Measurements from ENCODE around the gene EVL. TPM values are rescaled to one million over a fixed set of nuclear protein-coding genes. Genes with fewer than 3 reads are reported as not detected.
"Not testable (repeated sequence)": the region's sequence is repeated elsewhere in the genome, so short reads cannot be mapped to it uniquely, and the experiment has no call there.

The EVL gene
- total RNA-seq, 2 donors from 2014 or later = 53.1 to 102 TPM

DNA sequence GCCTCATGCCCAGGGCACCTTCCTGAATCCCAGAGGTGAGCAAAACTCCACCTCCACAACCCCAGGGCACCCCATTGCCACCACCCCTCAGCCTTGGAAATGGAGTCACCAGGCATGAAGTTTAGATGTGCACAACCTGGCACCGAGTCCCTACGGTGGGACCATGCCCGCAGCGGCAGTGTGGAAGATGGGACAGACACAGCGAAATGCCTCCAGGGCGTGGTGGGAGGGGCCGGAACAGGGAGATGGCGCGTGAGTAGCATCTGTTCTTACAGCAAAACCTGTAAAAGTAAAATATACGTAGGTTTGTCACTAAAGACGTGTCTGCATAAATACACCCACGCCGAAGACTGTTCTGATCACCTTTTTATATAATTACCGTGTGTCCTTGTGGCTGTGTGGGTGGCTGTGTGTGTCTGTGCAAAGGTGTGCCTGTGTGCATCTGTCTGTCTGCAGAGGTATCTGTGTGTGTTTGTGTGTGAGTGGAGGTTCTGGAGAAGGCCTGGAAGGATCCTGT is 111.6 kb downstream of the EVL start:
- DNase-seq (ENCODE audit: low spot score) = no peak
- H3K4me3 ChIP-seq = no peak overlapping the region
- H3K9me3 ChIP-seq = no peaks in the 10 kb centered on the region
- H3K27me3 ChIP-seq (replicated peaks; ENCODE audit: insufficient read depth) = no peaks in the 10 kb centered on the region
- no peak overlapping the region for H3K27ac ChIP-seq
- H3K36me3 ChIP-seq = no peaks in the 10 kb centered on the region
- TF ChIP-seq, protein P1, sequence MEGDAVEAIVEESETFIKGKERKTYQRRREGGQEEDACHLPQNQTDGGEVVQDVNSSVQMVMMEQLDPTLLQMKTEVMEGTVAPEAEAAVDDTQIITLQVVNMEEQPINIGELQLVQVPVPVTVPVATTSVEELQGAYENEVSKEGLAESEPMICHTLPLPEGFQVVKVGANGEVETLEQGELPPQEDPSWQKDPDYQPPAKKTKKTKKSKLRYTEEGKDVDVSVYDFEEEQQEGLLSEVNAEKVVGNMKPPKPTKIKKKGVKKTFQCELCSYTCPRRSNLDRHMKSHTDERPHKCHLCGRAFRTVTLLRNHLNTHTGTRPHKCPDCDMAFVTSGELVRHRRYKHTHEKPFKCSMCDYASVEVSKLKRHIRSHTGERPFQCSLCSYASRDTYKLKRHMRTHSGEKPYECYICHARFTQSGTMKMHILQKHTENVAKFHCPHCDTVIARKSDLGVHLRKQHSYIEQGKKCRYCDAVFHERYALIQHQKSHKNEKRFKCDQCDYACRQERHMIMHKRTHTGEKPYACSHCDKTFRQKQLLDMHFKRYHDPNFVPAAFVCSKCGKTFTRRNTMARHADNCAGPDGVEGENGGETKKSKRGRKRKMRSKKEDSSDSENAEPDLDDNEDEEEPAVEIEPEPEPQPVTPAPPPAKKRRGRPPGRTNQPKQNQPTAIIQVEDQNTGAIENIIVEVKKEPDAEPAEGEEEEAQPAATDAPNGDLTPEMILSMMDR (IDR thresholded peaks at IDR 0.05) = no peak
- ATAC-seq (ENCODE audit: insufficient number of reproducible peaks, low FRiP score, low read depth) = no peak
- no peaks in the 10 kb centered on the region for H3K4me1 ChIP-seq (ENCODE audit: control insufficient read depth in 1 of 2, low read depth in 2 of 2)

DNA sequence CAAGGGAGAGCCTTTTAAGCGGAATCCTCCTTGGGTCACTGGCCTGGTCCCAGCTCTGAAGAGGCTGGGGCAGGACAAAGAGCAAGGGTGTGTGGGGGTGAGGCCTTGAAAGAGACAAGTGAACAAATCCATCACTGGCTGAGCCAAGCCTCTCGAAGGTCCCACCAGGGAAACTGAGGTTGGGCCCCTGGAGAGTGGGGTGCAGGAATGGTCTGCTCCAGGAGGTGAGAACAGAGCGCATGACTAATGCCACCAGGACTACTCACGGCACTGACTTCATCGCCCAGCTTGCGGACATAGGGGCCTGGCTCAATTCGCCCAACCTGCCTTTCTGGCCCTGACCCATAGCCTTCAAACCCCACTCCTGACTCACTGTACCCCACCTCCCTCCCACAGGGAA is 113.5 kb downstream of the EVL start:
- H3K27ac ChIP-seq = no peak overlapping the region
- no peaks in the 10 kb centered on the region for H3K27me3 ChIP-seq (replicated peaks; ENCODE audit: insufficient read depth)
- H3K9me3 ChIP-seq = no peaks in the 10 kb centered on the region
- DNase-seq (ENCODE audit: low spot score) (no peak), ATAC-seq (ENCODE audit: insufficient number of reproducible peaks, low FRiP score, low read depth) (no peak)
- TF ChIP-seq, protein P1 (IDR thresholded peaks at IDR 0.05) = no peak
- H3K4me3 ChIP-seq = no peak overlapping the region
- H3K36me3 ChIP-seq = no peaks in the 10 kb centered on the region
- no peaks in the 10 kb centered on the region for H3K4me1 ChIP-seq (ENCODE audit: control insufficient read depth in 1 of 2, low read depth in 2 of 2)

DNA sequence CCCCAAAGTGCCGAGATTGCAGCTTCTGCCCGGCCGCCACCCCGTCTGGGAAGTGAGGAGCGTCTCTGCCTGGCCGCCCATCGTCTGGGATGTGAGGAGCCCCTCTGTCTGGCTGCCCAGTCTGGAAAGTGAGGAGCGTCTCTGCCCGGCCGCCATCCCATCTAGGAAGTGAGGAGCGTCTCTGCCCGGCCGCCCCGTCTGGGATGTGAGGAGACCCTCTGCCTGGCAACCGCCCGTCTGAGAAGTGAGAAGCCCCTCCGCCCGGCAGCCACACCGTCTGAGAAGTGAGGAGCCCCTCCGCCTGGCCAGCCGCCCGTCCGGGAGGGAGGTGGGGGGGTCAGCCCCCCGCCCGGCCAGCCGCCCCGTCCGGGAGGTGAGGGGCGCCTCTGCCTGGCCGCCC is 115.4 kb downstream of the EVL start:
- not testable (repeated sequence) for H3K4me1 ChIP-seq (ENCODE audit: control insufficient read depth in 1 of 2, low read depth in 2 of 2)

DNA sequence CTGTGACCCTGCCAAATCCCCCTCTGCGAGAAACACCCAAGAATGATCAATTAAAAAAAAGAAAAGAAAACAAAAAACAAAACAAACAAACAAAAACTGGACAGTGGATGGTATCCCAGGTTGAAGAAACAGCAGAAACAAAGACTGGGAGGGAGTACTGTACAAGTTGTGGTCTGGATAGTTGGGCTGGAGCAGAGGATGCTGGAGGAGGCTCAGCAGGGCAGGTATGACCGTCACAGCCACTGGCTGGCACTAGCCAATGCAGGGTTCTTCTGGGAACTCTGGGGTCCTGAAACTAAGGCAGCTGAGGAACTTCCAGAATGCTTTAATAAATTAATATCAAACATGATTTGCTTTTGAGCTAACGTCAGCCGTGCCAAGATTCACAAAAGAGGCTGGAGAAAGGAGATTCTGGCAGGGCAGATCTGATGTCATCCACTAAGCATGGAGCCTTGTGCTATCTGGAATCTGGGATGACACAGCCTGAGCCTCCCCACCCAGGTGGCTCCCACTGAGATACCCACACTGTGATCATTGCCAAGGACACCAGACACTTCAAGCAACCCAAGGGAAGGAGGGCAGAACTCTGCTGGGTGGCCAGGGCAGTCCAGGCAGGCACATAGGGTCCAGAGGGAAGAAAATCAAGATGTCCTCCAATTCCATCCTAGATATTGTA is 116.8 kb downstream of the EVL start:
- not testable (repeated sequence) for ATAC-seq (ENCODE audit: insufficient number of reproducible peaks, low FRiP score, low read depth); H3K27me3 ChIP-seq (replicated peaks; ENCODE audit: insufficient read depth); DNase-seq (ENCODE audit: low spot score); H3K27ac ChIP-seq; H3K4me3 ChIP-seq; H3K9me3 ChIP-seq; H3K4me1 ChIP-seq (ENCODE audit: control insufficient read depth in 1 of 2, low read depth in 2 of 2); H3K36me3 ChIP-seq

More for the DNA sequence above, 115.4 kb downstream of the EVL start:
- H3K27me3 ChIP-seq (replicated peaks; ENCODE audit: insufficient read depth); H3K4me3 ChIP-seq; H3K27ac ChIP-seq; H3K36me3 ChIP-seq; H3K9me3 ChIP-seq; DNase-seq (ENCODE audit: low spot score); ATAC-seq (ENCODE audit: insufficient number of reproducible peaks, low FRiP score, low read depth): not testable (repeated sequence)

DNA sequence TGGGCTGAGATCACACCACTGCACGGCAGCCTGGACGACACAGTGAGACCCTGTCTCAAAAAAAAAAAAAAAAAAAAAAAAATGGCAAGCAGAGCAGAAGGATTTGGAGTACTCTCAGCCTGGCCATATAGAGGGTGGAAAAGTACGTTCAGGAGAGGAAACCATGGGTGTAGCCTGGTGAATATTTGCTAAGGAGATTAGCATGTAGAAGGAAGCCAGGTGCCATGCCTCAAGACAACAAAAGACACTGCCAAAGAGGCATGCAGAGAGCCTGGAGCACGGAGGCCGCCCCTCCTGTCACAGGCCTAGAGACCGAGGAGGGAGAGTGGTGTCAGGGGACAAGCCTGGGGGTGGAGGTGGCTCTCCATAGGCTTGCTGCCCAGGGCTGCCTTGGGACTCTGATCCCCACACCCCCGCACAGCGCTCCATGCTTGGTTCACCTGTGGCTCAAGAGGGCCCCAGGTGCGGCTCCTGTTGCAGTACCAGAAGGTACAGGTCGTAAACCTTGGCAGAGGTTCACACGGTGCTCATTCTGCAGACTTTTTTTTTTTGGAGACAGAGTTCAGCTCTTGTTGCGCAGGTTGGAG is 122.1 kb downstream of the EVL start:
- Histone ChIP-seq H3K27me3 (replicated peaks; ENCODE audit: insufficient read depth) (no peaks in the 10 kb centered on the region), H3K27ac (no peak overlapping the region), H3K36me3 (no peaks in the 10 kb centered on the region), H3K4me3 (no peak overlapping the region), H3K4me1 (ENCODE audit: control insufficient read depth in 1 of 2, low read depth in 2 of 2) (peaks cover 9 to 10% of the 10 kb centered on the region in 2 donors), H3K9me3 (no peaks in the 10 kb centered on the region)
- no peak for DNase-seq (ENCODE audit: low spot score)
- no peak for ATAC-seq (ENCODE audit: insufficient number of reproducible peaks, low FRiP score, low read depth)
- TF ChIP-seq, protein P1 (IDR thresholded peaks at IDR 0.05) = no peak

DNA sequence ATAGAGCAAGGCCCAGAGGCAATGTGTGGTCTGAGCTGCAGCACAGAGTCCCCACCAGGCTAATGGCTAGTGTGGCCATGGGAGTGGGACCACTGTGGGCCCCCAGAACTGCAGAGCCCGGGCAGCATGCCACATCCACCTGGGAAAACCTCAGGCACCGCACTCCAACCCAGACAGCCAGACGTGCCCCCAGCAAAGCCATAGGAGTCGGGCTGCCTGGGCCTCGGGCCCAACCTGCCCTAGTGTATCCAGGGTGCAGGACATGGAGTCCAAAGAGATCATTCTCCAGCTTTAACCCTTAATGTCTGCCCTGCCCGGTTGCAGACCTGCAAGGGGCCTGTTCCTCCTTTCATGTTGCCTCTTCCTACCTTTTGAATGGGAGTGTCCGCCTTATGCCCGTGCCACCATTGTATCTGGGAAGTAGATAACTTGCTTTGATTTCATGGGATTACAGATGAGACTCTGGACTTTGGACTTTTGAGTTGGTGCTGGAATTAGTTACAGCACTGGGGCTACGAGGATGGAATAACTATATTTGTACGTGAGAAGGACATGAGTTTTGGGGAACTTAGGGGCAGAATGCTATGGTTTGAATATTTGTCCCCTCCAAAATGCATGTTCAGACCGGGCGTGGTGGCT is 123.3 kb downstream of the EVL start:
- Histone ChIP-seq H3K27me3 (replicated peaks; ENCODE audit: insufficient read depth) (no peaks in the 10 kb centered on the region), H3K9me3 (no peaks in the 10 kb centered on the region), H3K36me3 (no peaks in the 10 kb centered on the region), H3K27ac (no peak overlapping the region), H3K4me3 (no peak overlapping the region), H3K4me1 (ENCODE audit: control insufficient read depth in 1 of 2, low read depth in 2 of 2) (peaks cover 10 to 17% of the 10 kb centered on the region in 2 donors)
- TF ChIP-seq, protein P1 (IDR thresholded peaks at IDR 0.05) = no peak
- ATAC-seq (ENCODE audit: insufficient number of reproducible peaks, low FRiP score, low read depth) (no peak), DNase-seq (ENCODE audit: low spot score) (no peak)

Data from thoracic aorta (tissue), 2 donors.